ENCODE results near the gene RPS27. TPM values are rescaled to one million over a fixed set of nuclear protein-coding genes. Genes with fewer than 3 reads are reported as not detected.

RPS27 gene
- total and polyA plus RNA-seq, 2 experiments from 2014 or later: 1,371 to 3,355 TPM

DNA sequence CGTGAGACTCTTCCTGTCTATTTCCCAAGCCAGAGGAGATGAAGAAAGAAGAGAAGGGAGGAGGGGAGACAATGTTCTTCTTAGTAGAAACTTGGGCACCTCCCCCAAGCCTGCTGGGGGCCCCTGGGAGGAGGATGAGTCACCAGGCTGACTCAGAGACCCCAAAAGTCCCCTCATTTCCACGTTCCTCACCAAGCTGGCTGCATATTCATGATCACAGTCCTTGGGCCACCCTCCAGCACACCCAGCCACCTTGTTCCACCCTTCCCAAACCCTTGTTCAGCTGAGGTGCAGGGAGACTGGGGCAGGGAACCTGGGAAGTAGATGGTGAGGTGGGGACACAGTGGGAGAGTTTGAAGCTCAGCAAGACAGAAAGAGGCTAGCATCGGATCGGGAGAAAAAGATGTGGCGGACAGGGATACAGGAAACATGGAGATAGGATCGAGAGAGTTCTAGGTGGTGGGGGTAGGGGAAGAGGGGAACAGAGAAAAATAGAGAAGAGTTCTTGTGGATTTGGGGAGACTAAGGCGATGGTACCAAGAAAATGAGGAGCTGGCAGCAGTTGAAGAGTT lies 5.1 kb upstream of the RPS27 start:
- H3K27me3 Mint-ChIP-seq (ENCODE audit: insufficient read depth, low read depth, poor library complexity): peaks cover 15% of the 10 kb centered on the region
- no peaks in the 10 kb centered on the region for H3K9me3 Mint-ChIP-seq
- H2AFZ ChIP-seq: peak overlapping the region; percentile 50; the same call in 1 of the 2 replicates
- H3K4me2 ChIP-seq: peak overlapping the region; percentile 85
- H3K4me1 Mint-ChIP-seq: peaks cover 19% of the 10 kb centered on the region
- peak overlapping the region; percentile 80 for H3K4me3 ChIP-seq
- H3K27ac ChIP-seq (ENCODE audit: low read depth): peak overlapping the region; percentile 73; the same call in 1 of the 2 replicates
- peaks cover 37% of the 10 kb centered on the region for H3K36me3 Mint-ChIP-seq (ENCODE audit: low read depth)
- H3K9me2 ChIP-seq (ENCODE audit: insufficient read depth): no peaks in the 10 kb centered on the region
- peak; percentile 24 for ATAC-seq
- TF ChIP-seq NANOG (IDR thresholded peaks at IDR 0.05; ENCODE audit: borderline replicate concordance) (no peak), POLR2AphosphoS5 (IDR thresholded peaks at IDR 0.05; ENCODE audit: low read depth) (peak; percentile 53)
- peaks cover 18% of the 10 kb centered on the region; the same call in 1 of the 2 replicates for H3K79me2 ChIP-seq (replicated peaks; ENCODE audit: insufficient read depth)
- H3K27ac Mint-ChIP-seq: peak overlapping the region; percentile 92
- H3K4me3 Mint-ChIP-seq: peak overlapping the region; percentile 92
- DNase-seq (ENCODE audit: low spot score): peak; percentile 56
- H3K27me3 ChIP-seq (ENCODE audit: insufficient read depth): no peaks in the 10 kb centered on the region
- H4K20me1 ChIP-seq (replicated peaks; ENCODE audit: insufficient read depth): peaks cover 5% of the 10 kb centered on the region; the same call in 1 of the 2 replicates
- H3F3A ChIP-seq (replicated peaks; ENCODE audit: low read depth): peaks cover 4% of the 10 kb centered on the region; the same call in 1 of the 2 replicates
- H3K36me3 ChIP-seq (ENCODE audit: insufficient read depth): peaks cover 10% of the 10 kb centered on the region
- peaks cover 6% of the 10 kb centered on the region for H3K4me1 ChIP-seq (ENCODE audit: insufficient read depth)

DNA sequence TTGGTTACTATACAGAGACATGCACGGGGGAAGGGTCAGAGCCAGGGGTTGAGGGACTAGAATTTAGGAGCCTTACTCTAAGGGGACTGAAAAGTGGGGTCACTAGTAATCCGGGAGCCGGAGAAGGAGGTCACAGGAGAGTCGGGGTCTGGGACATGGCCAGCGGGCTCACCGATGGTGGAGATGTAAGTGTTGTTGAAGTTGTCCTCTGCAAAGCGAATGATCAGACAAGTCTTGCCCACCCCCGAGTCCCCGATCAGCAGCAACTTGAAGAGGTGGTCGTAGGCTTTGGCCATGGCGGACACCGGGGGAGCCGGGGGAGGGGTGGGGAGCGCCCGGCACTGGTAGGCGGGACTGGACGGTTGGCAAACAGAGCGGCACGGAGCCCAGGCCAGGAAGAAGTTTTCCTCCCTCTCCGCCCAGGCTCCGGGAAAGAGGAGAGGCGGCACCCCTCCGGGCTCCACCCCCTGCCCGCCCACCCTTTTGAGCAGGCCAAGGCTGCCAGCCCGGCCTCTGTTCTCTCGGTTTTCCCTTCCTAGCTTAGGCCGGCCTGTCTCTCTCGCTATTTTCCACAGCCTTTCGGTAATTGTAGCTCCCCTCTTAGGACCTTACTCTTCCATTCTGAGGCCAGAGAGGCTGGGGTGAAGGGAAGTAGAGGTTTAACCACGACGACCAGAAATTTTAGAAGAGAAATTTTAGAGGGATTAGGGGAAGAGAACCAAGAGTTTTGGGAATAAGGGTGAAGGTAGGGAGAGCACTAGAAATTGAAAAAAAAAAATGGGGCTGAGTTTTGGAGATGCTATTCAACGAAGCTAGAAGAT lies 4.4 kb upstream of the RPS27 start, which contains the start of gene RAB13:
Gene RAB13 (minus strand): TSS at position 399 of the 821 bp plus-strand sequence. CDS start 103 bp downstream, at position 296.
- H2AFZ ChIP-seq: peak within 1 kb of the TSS; percentile 78; the same call in 1 of the 2 replicates
- peaks cover 8% of the 10 kb centered on the region for H4K20me1 ChIP-seq (replicated peaks; ENCODE audit: insufficient read depth)
- peaks cover 24% of the 10 kb centered on the region for H3K79me2 ChIP-seq (replicated peaks; ENCODE audit: insufficient read depth)
- H3K4me1 Mint-ChIP-seq: peaks cover 20% of the 10 kb centered on the region
- H3K27me3 ChIP-seq (ENCODE audit: insufficient read depth): no peaks in the 10 kb centered on the region
- ATAC-seq (peak; percentile 86), DNase-seq (ENCODE audit: low spot score) (peak; percentile 91)
- H3K4me3 Mint-ChIP-seq: peak within 1 kb of the TSS; percentile 92
- TF ChIP-seq, protein P1, sequence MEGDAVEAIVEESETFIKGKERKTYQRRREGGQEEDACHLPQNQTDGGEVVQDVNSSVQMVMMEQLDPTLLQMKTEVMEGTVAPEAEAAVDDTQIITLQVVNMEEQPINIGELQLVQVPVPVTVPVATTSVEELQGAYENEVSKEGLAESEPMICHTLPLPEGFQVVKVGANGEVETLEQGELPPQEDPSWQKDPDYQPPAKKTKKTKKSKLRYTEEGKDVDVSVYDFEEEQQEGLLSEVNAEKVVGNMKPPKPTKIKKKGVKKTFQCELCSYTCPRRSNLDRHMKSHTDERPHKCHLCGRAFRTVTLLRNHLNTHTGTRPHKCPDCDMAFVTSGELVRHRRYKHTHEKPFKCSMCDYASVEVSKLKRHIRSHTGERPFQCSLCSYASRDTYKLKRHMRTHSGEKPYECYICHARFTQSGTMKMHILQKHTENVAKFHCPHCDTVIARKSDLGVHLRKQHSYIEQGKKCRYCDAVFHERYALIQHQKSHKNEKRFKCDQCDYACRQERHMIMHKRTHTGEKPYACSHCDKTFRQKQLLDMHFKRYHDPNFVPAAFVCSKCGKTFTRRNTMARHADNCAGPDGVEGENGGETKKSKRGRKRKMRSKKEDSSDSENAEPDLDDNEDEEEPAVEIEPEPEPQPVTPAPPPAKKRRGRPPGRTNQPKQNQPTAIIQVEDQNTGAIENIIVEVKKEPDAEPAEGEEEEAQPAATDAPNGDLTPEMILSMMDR (conservative IDR thresholded peaks at IDR 0.05; ENCODE audit: low read depth in 2 of 2): no peak
- TF ChIP-seq POLR2AphosphoS5 (IDR thresholded peaks at IDR 0.05; ENCODE audit: low read depth): peak; percentile 40; the same call in 1 of the 2 replicates
- H3K9me2 ChIP-seq (ENCODE audit: insufficient read depth): no peaks in the 10 kb centered on the region
- no peaks in the 10 kb centered on the region for H3K9me3 Mint-ChIP-seq
- peaks cover 41% of the 10 kb centered on the region for H3K36me3 Mint-ChIP-seq (ENCODE audit: low read depth)
- H3K36me3 ChIP-seq (ENCODE audit: insufficient read depth): peaks cover 12% of the 10 kb centered on the region
- peak within 1 kb of the TSS; percentile 94 for H3K27ac Mint-ChIP-seq
- peak within 1 kb of the TSS; percentile 80 for H3K4me3 ChIP-seq
- H3F3A ChIP-seq (replicated peaks; ENCODE audit: low read depth): peaks cover 5% of the 10 kb centered on the region
- peak within 1 kb of the TSS; percentile 85 for H3K4me2 ChIP-seq
- peaks cover 6% of the 10 kb centered on the region for H3K4me1 ChIP-seq (ENCODE audit: insufficient read depth)
- H3K27ac ChIP-seq (ENCODE audit: low read depth): peak within 1 kb of the TSS; percentile 83
- peaks cover 21% of the 10 kb centered on the region for H3K27me3 Mint-ChIP-seq (ENCODE audit: insufficient read depth, low read depth, poor library complexity)

DNA sequence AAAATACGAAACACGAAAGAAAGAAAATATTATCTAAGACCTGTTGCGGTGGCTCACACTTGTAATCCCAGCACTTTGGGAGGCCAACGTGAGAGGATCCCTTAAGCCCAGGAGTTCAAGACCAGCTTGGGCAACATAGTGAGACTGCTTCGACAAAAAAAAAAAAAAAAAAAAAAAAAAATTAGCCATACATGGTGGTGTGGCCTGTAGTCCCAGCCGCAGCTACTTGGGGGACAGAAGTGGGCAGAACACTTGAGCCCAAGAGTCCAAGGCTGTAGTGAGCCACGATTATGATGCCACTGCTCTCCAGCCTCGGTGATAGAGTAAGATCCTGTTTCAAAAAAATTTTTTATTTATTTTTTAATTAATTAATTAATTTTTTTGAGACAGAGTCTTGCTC lies 2.9 kb upstream of the RPS27 start:
- Histone ChIP-seq H2AFZ (no peak overlapping the region), H3K9me2 (ENCODE audit: insufficient read depth) (no peaks in the 10 kb centered on the region), H3K36me3 (ENCODE audit: insufficient read depth) (peaks cover 27% of the 10 kb centered on the region), H3K4me1 (ENCODE audit: insufficient read depth) (peaks cover 21% of the 10 kb centered on the region), H3K27me3 (ENCODE audit: insufficient read depth) (no peaks in the 10 kb centered on the region), H3K4me3 (no peak overlapping the region), H3K27ac (ENCODE audit: low read depth) (no peak overlapping the region), H3K4me2 (no peak overlapping the region), H3F3A (replicated peaks; ENCODE audit: low read depth) (peaks cover 14% of the 10 kb centered on the region), H4K20me1 (replicated peaks; ENCODE audit: insufficient read depth) (peaks cover 22% of the 10 kb centered on the region), H3K79me2 (replicated peaks; ENCODE audit: insufficient read depth) (peaks cover 38% of the 10 kb centered on the region)
- Mint-ChIP-seq H3K4me3 (no peak overlapping the region; the same call in 2 of the 3 replicates), H3K4me1 (peaks cover 31% of the 10 kb centered on the region), H3K36me3 (ENCODE audit: low read depth) (peaks cover 42% of the 10 kb centered on the region), H3K27me3 (ENCODE audit: insufficient read depth, low read depth, poor library complexity) (peaks cover 30% of the 10 kb centered on the region), H3K9me3 (peaks cover 4% of the 10 kb centered on the region; the same call in 1 of the 3 replicates), H3K27ac (no peak overlapping the region)
- DNase-seq (ENCODE audit: low spot score): no peak
- ATAC-seq: no peak
- TF ChIP-seq, protein P2, sequence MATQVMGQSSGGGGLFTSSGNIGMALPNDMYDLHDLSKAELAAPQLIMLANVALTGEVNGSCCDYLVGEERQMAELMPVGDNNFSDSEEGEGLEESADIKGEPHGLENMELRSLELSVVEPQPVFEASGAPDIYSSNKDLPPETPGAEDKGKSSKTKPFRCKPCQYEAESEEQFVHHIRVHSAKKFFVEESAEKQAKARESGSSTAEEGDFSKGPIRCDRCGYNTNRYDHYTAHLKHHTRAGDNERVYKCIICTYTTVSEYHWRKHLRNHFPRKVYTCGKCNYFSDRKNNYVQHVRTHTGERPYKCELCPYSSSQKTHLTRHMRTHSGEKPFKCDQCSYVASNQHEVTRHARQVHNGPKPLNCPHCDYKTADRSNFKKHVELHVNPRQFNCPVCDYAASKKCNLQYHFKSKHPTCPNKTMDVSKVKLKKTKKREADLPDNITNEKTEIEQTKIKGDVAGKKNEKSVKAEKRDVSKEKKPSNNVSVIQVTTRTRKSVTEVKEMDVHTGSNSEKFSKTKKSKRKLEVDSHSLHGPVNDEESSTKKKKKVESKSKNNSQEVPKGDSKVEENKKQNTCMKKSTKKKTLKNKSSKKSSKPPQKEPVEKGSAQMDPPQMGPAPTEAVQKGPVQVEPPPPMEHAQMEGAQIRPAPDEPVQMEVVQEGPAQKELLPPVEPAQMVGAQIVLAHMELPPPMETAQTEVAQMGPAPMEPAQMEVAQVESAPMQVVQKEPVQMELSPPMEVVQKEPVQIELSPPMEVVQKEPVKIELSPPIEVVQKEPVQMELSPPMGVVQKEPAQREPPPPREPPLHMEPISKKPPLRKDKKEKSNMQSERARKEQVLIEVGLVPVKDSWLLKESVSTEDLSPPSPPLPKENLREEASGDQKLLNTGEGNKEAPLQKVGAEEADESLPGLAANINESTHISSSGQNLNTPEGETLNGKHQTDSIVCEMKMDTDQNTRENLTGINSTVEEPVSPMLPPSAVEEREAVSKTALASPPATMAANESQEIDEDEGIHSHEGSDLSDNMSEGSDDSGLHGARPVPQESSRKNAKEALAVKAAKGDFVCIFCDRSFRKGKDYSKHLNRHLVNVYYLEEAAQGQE (IDR thresholded peaks at IDR 0.05; ENCODE audit: unreplicated experiment): no peak
- TF ChIP-seq ZNF331 (CRISPR knock-in tag; IDR thresholded peaks at IDR 0.05; ENCODE audit: low read depth) (no peak), POLR2AphosphoS5 (IDR thresholded peaks at IDR 0.05; ENCODE audit: low read depth) (no peak), ZNF114 (CRISPR knock-in tag; IDR thresholded peaks at IDR 0.05) (no peak), EZH2 (IDR thresholded peaks at IDR 0.05; ENCODE audit: low read depth, unreplicated experiment) (no peak), STAT1 (IDR thresholded peaks at IDR 0.05; ENCODE audit: unreplicated experiment) (no peak)
- TF ChIP-seq, protein P1 (conservative IDR thresholded peaks at IDR 0.05; ENCODE audit: low read depth in 2 of 2): no peak
